ENCODE data around the gene THRB.

THRB gene

DNA sequence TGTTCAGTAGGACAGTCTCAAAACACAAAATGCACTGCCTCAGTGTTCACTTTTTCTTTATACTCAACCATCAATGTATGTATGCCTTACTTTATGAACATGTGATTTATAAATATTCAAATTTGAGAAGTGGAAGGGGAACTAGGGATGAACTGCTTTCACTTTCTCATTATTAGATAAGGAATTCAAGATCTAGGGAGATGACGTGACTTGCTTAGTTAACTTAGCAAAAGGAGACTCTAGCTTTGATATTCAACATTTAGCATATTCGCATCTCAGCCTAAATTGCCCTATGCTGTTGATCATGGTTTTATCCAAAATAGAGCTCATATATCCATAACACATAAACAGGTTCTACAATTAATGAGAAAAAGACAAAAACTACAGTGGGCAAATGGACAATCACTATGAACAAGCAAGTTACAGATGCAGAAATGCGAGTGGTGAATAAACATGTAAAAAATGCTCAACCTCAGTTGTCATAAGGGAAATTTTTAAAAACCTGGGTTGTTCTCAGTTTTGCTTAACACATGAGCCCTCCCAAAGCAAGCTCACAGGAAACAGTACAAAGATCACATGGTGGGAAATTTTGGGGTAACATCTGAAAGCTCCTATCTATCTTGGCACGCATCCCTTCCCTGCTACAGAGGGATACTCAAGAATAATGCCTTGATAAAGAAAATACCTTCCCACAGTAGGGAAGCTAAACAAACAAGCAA lies 269.8 kb downstream of the THRB start:
- peak; percentile 11 for DNase-seq (ENCODE audit: low spot score)

DNA sequence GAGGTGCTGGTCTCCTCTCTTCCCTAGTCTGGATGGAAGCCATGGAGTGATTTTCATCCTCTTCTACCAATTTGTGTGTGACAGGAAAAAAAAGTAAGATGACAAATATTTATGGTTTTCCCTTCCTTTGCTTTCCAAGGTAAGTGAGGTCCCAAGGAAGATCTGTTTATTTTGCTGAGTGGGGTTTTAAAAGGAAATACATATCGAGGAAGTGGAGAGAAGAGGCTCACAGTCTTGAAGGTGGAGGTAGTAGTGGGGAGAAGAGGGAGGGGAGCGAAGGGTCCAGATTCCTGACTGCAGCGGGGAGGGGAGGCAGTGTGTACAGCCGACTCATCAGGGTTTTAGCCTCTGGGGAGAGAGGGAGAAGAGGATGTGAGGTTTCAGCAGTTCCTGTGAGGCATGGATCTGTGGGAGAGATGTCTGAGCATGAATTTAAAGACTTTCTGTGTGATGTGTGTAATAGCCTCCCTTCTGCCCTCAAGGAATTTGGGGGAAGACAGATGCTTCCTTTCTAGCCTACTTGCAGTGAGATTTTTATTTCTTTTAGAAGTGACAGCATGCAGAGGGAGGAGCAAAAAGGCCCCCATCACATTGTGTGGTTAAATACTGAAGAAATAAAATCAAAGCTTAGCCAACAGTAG lies 272.4 kb downstream of the THRB start:
- DNase-seq (ENCODE audit: low spot score), result no peak

DNA sequence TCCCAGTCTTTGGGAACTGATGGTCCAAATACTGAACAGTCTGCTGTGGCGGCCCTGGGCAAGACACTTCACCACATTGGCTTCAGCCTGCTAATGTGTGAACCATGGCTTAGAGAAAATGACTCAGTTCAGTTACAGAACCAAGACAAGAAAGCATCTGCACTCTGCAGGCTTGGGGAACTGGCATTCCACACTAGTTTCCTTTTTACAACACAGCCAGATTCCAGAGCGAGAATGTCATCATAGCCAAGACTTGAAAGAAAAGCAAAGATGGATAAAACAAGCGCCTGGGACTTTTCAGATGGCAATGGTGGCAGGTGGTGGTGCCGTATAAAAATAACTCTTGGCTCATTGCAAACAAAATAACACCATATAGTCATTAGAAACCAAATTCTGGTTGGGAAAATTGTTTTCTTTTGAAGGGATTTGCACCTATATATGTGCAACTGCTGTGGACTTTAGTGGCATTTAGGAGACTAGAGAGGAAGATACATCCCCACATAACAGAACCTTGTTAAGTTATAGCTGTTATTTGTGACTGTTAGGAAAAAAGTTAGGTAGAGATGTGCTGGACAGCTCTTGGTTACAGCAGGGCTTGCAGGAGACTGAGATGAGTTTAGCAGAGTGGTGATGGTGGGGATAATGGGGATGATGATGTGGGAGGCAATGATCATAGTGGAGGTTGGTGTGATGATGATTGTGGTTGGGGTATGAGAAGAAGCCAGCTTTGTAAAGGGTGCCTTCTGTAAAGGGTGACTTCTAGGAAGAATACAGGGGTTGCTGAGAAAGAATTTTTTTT lies 273.6 kb downstream of the THRB start:
- DNase-seq (ENCODE audit: low spot score), result no peak

DNA sequence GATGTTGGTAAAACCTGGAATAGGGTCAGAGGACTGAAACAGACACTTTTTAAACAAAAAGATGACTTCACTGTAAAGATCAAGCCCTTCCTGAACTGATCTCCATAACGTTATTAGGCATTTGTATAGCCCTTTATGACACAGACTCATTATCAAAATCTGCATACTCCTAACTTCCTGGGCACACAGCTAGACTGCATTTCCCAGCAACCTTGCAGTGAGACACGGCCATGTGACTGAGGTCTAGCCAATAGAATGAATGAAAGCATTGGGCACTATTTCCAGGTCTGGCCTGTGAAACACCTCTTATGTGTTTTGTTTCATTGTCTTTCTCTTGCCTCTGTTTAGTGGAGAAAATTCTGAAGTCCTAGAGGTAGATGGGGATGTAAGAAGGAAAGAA lies 279.1 kb downstream of the THRB start:
- DNase-seq (ENCODE audit: low spot score), result peak; percentile 5

DNA sequence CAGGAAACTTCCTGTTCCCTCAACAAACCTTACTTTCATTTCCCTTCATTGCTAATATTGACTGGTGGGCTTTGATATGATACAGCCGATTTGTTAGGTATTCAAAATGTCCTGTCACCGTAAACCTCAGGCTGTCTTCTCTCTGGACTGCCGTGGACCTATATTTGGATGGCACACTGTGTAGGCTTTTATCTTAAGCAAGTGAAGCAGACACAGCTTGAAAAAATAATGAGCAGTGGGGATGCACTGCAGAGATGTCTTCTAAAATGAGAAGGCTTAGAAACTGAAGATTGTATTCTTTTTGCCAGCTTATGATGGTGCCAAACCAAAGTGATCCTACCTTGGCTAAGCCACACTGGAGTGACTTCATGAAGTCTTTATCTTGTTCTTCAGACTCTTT lies 283.3 kb downstream of the THRB start:
- no peak for DNase-seq (ENCODE audit: low spot score)

DNA sequence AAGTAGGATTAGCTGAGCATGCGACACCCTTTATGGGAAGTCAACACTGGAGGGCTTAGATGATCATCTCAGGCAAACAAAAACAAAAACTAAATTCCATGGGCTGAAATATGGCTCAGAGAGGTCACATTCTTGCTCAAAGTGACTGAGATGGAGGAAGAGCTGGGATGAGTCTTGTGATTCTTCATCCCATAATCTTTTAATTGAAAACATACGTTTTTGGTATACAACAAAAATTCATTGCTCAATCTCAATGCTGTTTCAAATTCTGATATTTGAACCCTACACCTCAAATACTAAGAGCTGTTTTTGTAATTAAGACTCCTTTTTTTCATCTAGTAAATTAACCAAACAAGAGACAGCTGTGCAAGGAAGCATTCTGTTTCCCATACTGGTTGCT lies 292.6 kb downstream of the THRB start:
- no peak for DNase-seq (ENCODE audit: low spot score)

DNA sequence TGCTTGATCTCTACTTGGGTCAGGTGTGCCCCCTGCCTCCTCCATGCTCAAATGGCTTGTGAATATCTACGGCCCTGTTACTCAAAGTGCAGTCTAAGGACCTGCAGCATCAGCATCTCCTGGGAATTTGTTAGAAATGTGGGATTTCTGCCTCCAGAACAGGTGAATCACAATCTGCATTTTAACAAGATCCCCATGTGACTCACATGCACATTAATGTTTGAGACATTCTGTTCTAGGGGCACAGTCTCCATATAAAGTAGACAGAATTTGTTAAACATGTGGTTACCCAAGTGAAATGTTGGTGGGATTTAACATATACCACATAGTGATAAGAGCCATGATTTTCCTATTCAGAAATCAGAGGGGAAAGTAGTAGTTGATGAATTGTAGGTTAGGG lies 293.3 kb downstream of the THRB start:
- no peak for DNase-seq (ENCODE audit: low spot score)

DNA sequence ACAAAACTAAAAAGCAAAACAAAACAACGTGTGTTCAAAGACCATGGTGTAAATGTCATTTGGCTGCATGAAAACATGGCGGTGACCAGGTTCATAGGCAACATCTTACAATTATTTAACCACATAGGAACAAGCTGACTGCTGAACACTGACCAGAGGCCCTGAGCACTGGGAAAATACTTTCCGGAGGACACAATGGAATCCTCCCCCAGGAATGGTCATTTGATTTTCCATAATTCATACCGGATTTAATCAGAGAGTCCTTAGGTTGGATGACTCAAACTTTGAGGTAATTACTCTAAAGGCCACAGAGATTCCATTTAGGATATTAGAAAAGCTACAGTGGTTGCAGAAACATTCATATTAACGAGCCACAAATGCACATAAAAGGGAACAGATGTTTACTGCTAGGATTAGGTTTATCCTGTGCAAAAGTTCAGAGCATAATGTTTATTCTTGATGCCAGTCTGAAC lies 294.8 kb downstream of the THRB start:
- DNase-seq (ENCODE audit: low spot score), result no peak

DNA sequence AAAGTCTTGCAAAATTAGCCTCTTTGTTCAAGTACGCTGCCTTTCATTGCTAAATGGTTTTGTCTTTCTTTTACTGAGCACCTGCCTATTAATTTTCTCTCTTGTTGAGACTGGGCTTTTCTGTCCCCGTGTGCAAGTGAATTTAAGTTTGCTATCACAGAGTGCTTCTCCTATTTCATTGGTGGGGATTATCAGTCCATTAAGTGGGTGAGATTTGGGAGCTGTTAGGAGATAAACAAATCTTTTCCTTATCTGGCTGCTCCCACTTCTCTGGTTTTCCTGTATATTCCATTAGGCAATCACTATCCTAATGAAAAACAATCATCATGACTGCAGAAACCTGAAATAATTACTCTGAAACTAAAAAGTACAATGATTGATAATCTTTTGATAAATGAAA lies 295.4 kb downstream of the THRB start:
- no peak for DNase-seq (ENCODE audit: low spot score)

DNA sequence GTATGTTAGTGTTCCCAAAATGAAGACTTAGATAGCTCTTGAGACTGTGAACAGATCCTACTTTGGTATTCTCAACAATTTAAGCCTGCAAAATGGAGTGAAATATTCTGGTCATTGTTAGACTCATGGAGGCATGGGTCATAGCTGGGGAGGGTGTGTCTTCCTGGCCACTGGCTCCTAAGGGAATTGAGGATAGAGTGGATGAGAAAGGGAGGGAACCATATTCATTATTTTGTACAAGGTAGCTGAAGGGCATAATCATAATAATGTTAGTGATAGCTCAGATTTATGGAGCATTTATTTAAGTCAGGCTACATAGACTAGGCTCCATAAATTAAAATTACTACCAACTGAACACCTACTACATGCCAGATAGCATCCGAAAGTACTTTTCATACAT lies 295.9 kb downstream of the THRB start:
- DNase-seq (ENCODE audit: low spot score), result no peak

DNA sequence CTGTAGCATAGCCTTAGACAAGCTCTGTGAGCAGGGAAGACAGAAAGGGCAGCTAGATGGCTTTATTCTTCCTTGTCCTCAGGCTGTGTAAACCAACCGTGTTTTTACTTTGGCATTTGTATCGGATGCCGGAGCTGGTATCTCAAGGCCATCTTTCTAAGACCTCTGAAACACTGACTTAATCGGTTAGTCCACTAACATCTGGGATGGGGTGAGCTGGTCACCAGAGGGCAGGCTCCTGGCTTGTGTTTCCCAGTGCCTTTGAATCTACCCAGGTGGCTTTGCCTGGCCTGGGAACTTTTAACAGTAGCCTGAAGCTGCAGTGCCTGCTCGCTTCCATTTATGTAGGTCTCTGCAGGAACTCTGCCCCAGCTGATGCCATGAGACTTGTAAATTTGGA lies 296.8 kb downstream of the THRB start:
- no peak for DNase-seq (ENCODE audit: low spot score)

DNA sequence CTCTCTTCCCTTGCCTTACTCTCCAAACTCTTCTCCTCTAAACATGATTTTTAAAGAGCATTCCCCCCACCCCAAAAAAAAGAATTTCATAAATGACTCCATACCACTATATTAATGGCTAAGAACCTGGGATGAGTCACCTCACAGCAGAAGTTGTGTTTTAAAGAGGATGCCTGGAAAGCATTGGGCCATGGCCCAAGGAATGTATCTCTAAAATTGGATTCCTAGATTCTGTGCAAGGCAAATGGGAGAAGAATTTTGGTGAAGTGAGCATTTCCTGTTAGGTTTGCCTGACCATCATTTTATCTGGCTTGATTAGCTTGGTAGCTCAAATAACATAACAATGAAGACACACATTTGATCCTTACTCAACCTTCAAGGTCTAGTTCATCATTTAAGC lies 298.1 kb downstream of the THRB start:
- DNase-seq (ENCODE audit: low spot score), result no peak

DNA sequence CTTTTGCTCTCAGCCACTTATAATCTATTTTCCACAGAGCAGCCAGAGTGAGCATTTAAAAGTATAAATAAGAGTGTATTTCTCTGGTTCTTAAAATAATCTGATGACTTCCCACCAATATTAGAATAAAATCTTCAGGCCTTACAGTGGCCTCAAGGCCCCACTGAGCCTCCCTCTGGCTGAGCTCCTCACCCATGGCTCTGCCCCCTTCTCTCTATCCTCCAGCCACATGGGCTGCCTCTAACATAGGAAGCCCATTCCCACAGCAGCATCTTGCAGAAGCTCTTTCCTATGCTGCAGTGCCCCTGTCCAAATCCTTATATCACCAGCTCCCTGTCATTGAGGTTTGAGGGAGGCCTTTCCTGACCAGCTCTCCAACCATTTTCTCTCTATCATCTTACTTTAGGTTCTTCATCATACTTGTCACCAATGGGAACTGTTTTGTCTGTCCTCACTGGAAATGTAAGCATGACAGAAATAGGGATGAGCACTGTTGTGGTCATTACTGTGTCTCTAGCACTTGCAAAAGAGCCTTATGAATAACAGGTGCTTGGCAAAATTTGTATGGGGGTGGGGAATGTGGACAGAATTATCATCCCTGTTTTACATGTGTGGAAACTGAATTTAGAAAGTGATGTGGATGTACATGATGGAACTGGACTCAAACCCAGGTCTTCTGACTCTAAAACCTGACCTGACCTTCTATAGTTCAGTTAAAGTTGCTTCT lies 299.0 kb downstream of the THRB start:
- no peak for DNase-seq (ENCODE audit: low spot score)

DNA sequence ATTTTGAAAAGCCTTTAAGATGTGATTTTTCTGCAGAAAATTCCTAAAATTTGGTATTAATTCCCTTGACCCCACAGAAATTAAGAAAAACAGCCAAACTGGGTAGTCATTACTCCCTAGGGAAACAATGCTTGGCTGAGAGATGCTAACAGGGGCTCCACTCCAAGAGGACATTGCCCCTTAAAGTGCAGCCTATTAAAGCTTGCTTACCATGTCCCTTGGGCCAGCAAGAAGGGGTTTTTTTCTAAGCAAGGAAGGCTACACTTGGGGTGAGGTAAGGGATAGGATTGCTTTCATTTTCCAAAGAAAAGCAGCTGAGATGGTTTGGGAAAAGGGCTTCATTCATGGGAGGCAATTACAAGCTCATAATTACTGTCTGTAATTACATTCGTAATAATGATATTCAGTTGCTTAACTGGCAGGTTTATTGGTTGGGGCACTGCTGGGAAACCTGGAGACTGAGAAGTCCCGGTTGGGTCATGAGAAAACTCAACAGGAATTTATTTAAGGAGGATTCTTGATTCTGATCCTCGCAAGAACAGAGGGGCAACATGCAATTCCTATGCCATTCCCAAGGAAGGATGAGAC lies 302.1 kb downstream of the THRB start:
- no peak for DNase-seq (ENCODE audit: low spot score)

DNA sequence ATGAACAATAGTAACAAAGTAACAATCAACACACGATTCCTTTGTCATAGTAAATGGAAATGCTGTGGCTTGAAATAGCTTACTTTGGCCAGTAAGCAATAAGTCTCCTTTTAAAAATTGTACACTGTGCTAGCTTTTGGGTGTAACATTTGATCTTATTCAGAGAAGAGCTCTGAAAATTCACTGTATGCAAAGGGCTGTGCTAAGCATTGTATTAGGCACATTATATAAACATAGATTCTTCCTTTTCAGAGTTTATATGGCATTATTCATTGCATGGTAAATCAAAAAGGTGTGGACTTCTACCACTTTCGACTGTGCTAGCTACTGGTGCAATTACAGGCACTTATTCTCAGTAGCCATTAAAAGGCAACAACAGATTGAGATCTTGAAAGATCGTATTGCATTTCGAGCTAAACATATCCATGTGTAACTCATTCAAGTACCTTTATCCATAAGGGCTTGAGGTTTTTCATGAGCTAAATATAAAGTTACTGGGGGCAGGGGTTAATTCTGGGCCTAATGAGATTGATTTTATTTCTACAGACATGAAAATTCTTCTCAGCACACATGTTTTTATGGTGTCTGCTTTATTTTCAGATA lies 302.7 kb downstream of the THRB start:
- no peak for DNase-seq (ENCODE audit: low spot score)

DNA sequence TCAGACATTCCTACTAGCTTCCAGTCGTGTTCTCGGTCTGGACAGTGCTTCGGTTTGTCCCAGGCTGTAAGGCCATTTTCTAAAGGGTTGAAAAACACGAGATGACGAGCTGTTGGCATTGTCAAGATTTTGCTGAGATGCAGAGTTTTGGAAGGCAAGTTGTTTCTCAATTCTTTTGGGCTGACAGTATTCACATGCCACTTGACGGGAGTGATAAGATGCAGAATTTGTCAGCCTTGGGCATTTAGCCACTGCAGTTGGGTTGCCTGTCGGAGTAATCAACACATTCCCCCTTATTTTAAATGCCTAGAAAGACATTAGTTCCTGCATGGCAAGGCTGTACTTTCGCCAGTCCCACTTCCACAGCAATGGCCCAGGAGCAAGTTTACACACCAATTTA lies 304.4 kb downstream of the THRB start:
- no peak for DNase-seq (ENCODE audit: low spot score)

DNA sequence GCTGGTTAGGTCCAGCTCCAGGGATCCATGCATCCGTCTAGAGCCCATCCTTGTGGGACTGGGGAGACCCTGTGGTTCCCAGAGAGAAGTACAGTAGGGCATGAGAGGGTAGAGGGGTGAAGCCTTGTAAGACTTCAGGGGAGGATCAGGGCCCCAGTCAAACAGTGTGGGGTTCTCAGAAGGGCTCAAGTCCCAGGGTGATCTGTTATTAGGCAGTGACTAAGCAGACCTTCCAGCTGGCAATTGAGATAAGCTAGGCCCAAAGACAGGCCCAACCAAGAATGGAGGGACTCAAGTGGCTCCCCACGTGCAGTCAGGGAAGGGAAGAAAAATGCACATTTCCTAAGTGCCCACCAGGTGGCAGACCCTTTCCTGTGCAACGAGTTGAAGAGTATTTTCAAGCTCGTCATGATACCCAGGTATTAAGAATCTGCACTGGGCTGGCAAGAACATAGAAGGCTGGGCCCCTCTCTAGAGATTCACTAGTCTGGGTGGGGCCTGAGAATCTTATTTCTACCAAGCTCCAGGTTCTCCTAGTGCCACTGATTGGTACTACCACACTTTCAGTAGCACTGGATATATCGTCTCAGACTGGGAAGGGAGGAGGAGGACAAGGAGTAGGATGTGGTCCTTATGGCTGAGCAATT lies 308.8 kb downstream of the THRB start:
- DNase-seq (ENCODE audit: low spot score), result peak; percentile 72

DNA sequence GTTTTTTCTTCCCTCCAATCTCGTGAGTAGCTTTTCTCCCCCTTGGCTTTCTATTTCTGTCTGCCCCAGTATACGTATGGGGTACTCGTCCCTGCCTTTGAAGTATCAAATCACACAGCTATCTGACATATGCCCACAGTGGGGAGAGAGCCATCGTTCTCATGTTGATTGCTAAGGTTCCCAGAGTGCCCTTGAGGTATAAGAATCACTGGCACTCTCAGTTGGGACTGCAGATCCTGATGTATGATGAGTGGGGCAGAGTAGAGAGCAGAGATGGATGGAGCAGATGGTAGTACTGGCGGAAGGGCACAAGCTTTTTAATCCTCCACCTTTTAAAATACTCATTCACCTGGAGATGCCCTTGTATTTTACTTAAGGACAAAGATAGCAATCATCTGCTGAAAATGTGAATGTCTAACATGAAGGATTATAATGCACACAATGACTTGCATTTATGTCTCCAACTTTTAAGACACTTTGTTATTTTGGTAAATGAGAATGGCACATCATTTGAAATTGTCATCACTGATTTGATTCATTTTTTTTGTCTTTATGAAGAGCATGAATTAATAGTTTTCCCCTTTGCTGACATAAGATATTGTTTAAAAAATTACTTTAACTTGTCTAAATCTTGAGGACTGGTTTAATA lies 310.0 kb downstream of the THRB start:
- no peak for DNase-seq (ENCODE audit: low spot score)

DNA sequence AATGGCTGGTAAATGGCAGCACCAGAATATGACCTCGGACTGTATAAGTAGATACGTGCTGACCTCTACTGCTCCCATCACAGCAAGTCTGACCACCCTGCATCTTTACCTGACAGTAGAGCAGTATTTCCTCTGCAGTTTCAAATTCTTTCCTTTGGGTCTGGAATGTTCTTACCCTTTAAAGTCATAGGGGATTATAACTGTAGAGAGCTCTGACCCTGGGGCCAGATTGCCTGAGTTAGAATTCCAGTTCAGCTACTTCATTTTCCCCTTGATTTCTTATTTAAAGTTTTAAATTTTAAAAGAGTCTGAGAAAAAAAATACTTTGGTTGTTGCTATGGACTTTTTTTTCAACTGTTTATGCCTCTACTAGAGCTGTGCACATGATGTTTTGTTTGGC lies 311.9 kb downstream of the THRB start:
- no peak for DNase-seq (ENCODE audit: low spot score)

DNA sequence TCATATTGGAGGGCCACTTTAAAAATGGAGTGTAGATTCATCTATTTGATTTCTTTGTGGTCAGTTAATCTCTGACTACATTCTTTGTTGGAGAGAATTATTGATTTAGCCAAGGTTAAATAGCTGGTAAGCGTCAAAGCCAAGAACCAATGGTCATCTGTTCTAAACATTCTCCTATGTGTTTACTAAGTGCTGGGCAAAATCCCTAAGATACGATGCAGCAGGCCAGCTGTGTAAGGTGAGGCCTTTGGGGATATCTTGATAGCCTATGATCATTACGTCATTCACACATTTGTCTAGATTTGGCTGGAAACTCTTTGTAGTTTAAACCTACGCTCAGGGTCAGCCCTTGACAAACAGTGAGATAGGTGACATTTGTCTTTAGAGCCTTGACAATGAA lies 313.4 kb downstream of the THRB start:
- no peak for DNase-seq (ENCODE audit: low spot score)

DNA sequence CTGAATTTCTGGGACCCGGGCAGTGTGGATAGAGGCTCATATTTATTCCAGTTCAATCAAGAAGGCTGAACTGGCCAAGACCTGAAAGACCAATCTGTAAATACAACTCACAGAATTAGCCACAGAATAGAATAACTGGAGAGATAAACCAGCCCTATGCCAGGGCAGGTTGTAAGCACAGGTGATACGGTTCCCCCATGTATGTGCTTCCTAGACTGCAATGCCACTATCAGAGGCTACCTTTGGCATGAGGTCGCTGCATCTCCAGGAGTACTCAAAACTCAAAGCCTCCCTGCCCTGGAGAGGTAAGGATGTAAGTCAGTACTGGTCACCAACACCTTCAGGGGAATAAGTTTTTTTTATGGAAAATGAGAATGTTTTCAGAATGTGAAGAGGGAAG lies 314.0 kb downstream of the THRB start:
- no peak for DNase-seq (ENCODE audit: low spot score)
